ENCODE results near the gene LIAS. TPM values are rescaled to one million over a fixed set of nuclear protein-coding genes. Genes with fewer than 3 reads are reported as not detected.
"Not testable (repeated sequence)": the region's sequence is repeated elsewhere in the genome, so short reads cannot be mapped to it uniquely, and the experiment has no call there.

LIAS gene
- total RNA-seq, 2 donors from 2014 or later: 17.6 to 17.9 TPM

GRCh38 chr4:39505581-39505980, 46.7 kb downstream of the LIAS start:
- Mint-ChIP-seq H3K27ac (no peak overlapping the region), H3K36me3 (ENCODE audit: low read depth) (peaks cover 91% of the 10 kb centered on the region), H3K4me3 (no peak overlapping the region), H3K27me3 (ENCODE audit: insufficient read depth) (no peaks in the 10 kb centered on the region), H3K9me3 (no peaks in the 10 kb centered on the region), H3K4me1 (no peaks in the 10 kb centered on the region)
- 87% methylated on average over 1 of the region's 1 CpG; no CpG with 5 or more reads in 1 of the 2 experiments for WGBS, 2 experiments (ENCODE audit: insufficient coverage in 1 of 2, insufficient read length in 1 of 2)
- H3K4me1 ChIP-seq (ENCODE audit: control insufficient read depth, insufficient read depth, low read length): no peaks in the 10 kb centered on the region
- no peak overlapping the region for H3K27ac ChIP-seq (ENCODE audit: low read depth, low read length)
- no peaks in the 10 kb centered on the region for H3K27me3 ChIP-seq (ENCODE audit: control insufficient read depth, insufficient read depth, low read length, poor library complexity, severe bottlenecking)
- H3K9me3 ChIP-seq (ENCODE audit: control insufficient read depth, low read length): no peaks in the 10 kb centered on the region
- no peak for DNase-seq
- no peak overlapping the region for H3K9ac ChIP-seq (ENCODE audit: extremely low read depth, low read length, poor library complexity, severe bottlenecking)
- TF ChIP-seq CTCF (conservative IDR thresholded peaks at IDR 0.05): no peak
- H3K4me3 ChIP-seq (ENCODE audit: low read length): no peak overlapping the region
- H3K36me3 ChIP-seq (ENCODE audit: control insufficient read depth, insufficient read depth, low read length): peaks cover 92% of the 10 kb centered on the region

GRCh38 chr4:39510348-39510929, 51.6 kb downstream of the LIAS start:
- WGBS, 2 experiments (ENCODE audit: insufficient coverage in 1 of 2, insufficient read length in 1 of 2): 96 to 100% methylated on average over 4 to 5 of the region's 5 CpGs
- Mint-ChIP-seq H3K4me3 (no peak overlapping the region), H3K27ac (no peak overlapping the region), H3K36me3 (ENCODE audit: low read depth) (peaks cover 79% of the 10 kb centered on the region), H3K9me3 (no peaks in the 10 kb centered on the region), H3K4me1 (no peaks in the 10 kb centered on the region), H3K27me3 (ENCODE audit: insufficient read depth) (no peaks in the 10 kb centered on the region)
- H3K27ac ChIP-seq (ENCODE audit: low read depth, low read length): no peak overlapping the region
- no peak for DNase-seq
- H3K36me3 ChIP-seq (ENCODE audit: control insufficient read depth, insufficient read depth, low read length): peaks cover 87% of the 10 kb centered on the region
- no peak overlapping the region for H3K9ac ChIP-seq (ENCODE audit: extremely low read depth, low read length, poor library complexity, severe bottlenecking)
- TF ChIP-seq CTCF (conservative IDR thresholded peaks at IDR 0.05): no peak
- no peaks in the 10 kb centered on the region for H3K27me3 ChIP-seq (ENCODE audit: control insufficient read depth, insufficient read depth, low read length, poor library complexity, severe bottlenecking)
- no peaks in the 10 kb centered on the region for H3K4me1 ChIP-seq (ENCODE audit: control insufficient read depth, insufficient read depth, low read length)
- no peak overlapping the region for H3K4me3 ChIP-seq (ENCODE audit: low read length)
- no peaks in the 10 kb centered on the region for H3K9me3 ChIP-seq (ENCODE audit: control insufficient read depth, low read length)

- H3K4me3 Mint-ChIP-seq: not testable (repeated sequence)
- peaks cover 83% of the 10 kb centered on the region for H3K36me3 ChIP-seq (ENCODE audit: control insufficient read depth, insufficient read depth, low read length)
Measured at GRCh38 chr4:39514266-39514665, 55.4 kb downstream of the LIAS start.

More at GRCh38 chr4:39514266-39514665, 55.4 kb downstream of the LIAS start:
- H3K9me3 Mint-ChIP-seq; DNase-seq; H3K4me3 ChIP-seq (ENCODE audit: low read length); H3K27ac ChIP-seq (ENCODE audit: low read depth, low read length); H3K4me1 ChIP-seq (ENCODE audit: control insufficient read depth, insufficient read depth, low read length); H3K9ac ChIP-seq (ENCODE audit: extremely low read depth, low read length, poor library complexity, severe bottlenecking); H3K27me3 ChIP-seq (ENCODE audit: control insufficient read depth, insufficient read depth, low read length, poor library complexity, severe bottlenecking); H3K27ac Mint-ChIP-seq; H3K27me3 Mint-ChIP-seq (ENCODE audit: insufficient read depth); H3K9me3 ChIP-seq (ENCODE audit: control insufficient read depth, low read length); H3K4me1 Mint-ChIP-seq: not testable (repeated sequence)
- peaks cover 74% of the 10 kb centered on the region for H3K36me3 Mint-ChIP-seq (ENCODE audit: low read depth)
- WGBS, 2 experiments (ENCODE audit: insufficient coverage in 1 of 2, insufficient read length in 1 of 2): 97% methylated on average over 1 of the region's 1 CpG; no CpG with 5 or more reads in 1 of the 2 experiments

All from endodermal cell (in vitro differentiated cells).